ENCODE results near the gene FYB1. TPM values are rescaled to one million over a fixed set of nuclear protein-coding genes. Genes with fewer than 3 reads are reported as not detected.

The FYB1 gene
- total and polyA plus RNA-seq, 2 experiments from 2014 or later: not detected

DNA sequence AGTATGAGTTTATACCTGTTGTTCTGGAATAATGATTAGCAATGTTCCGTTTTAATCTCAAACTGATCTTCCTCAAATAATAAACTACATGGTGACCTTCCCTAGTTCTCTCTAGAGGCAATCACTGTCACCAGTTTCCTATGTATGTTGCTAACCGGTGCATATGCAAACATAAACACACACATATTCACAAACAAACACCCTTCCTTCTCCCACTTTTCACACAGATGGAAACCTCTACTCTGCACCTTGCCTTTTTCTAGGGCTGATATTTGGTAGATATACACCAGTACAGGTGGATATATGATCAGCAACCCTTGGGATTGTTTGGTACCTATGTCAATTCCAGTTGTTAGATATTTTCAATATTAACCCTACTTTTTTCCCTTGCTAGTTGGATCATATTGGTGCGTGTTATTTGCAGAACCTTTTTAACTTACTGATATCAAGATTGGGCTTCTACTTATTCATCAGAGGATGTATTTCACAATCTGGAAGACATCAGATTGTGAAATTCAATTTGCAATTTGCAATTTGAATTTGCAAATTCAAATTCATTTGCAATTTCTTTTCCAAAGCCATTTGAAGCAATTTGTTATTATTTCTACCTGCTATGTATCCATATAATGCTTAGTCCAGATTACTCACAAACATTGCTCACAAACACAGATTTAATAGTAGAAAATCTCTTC, 12.6 kb downstream of the FYB1 start:
- H3F3A ChIP-seq (replicated peaks; ENCODE audit: low read depth): no peaks in the 10 kb centered on the region
- H4K20me1 ChIP-seq (replicated peaks; ENCODE audit: insufficient read depth): no peaks in the 10 kb centered on the region
- TF ChIP-seq, protein P1, sequence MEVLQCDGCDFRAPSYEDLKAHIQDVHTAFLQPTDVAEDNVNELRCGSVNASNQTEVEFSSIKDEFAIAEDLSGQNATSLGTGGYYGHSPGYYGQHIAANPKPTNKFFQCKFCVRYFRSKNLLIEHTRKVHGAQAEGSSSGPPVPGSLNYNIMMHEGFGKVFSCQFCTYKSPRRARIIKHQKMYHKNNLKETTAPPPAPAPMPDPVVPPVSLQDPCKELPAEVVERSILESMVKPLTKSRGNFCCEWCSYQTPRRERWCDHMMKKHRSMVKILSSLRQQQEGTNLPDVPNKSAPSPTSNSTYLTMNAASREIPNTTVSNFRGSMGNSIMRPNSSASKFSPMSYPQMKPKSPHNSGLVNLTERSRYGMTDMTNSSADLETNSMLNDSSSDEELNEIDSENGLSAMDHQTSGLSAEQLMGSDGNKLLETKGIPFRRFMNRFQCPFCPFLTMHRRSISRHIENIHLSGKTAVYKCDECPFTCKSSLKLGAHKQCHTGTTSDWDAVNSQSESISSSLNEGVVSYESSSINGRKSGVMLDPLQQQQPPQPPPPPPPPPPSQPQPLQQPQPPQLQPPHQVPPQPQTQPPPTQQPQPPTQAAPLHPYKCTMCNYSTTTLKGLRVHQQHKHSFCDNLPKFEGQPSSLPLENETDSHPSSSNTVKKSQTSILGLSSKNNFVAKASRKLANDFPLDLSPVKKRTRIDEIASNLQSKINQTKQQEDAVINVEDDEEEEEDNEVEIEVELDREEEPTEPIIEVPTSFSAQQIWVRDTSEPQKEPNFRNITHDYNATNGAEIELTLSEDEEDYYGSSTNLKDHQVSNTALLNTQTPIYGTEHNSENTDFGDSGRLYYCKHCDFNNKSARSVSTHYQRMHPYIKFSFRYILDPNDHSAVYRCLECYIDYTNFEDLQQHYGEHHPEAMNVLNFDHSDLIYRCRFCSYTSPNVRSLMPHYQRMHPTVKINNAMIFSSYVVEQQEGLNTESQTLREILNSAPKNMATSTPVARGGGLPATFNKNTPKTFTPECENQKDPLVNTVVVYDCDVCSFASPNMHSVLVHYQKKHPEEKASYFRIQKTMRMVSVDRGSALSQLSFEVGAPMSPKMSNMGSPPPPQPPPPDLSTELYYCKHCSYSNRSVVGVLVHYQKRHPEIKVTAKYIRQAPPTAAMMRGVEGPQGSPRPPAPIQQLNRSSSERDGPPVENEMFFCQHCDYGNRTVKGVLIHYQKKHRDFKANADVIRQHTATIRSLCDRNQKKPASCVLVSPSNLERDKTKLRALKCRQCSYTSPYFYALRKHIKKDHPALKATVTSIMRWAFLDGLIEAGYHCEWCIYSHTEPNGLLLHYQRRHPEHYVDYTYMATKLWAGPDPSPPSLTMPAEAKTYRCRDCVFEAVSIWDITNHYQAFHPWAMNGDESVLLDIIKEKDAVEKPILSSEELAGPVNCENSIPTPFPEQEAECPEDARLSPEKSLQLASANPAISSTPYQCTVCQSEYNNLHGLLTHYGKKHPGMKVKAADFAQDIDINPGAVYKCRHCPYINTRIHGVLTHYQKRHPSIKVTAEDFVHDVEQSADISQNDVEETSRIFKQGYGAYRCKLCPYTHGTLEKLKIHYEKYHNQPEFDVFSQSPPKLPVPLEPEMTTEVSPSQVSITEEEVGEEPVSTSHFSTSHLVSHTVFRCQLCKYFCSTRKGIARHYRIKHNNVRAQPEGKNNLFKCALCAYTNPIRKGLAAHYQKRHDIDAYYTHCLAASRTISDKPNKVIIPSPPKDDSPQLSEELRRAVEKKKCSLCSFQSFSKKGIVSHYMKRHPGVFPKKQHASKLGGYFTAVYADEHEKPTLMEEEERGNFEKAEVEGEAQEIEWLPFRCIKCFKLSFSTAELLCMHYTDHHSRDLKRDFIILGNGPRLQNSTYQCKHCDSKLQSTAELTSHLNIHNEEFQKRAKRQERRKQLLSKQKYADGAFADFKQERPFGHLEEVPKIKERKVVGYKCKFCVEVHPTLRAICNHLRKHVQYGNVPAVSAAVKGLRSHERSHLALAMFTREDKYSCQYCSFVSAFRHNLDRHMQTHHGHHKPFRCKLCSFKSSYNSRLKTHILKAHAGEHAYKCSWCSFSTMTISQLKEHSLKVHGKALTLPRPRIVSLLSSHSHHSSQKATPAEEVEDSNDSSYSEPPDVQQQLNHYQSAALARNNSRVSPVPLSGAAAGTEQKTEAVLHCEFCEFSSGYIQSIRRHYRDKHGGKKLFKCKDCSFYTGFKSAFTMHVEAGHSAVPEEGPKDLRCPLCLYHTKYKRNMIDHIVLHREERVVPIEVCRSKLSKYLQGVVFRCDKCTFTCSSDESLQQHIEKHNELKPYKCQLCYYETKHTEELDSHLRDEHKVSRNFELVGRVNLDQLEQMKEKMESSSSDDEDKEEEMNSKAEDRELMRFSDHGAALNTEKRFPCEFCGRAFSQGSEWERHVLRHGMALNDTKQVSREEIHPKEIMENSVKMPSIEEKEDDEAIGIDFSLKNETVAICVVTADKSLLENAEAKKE (CRISPR knock-in tag; IDR thresholded peaks at IDR 0.05): no peak
- TF ChIP-seq ETS1 (IDR thresholded peaks at IDR 0.05): no peak
- TF ChIP-seq EZH2 (IDR thresholded peaks at IDR 0.05; ENCODE audit: low read depth, unreplicated experiment): no peak
- TF ChIP-seq ZNF114 (CRISPR knock-in tag; IDR thresholded peaks at IDR 0.05): no peak
- TF ChIP-seq NANOG (IDR thresholded peaks at IDR 0.05; ENCODE audit: borderline replicate concordance): no peak
- TF ChIP-seq, protein P2, sequence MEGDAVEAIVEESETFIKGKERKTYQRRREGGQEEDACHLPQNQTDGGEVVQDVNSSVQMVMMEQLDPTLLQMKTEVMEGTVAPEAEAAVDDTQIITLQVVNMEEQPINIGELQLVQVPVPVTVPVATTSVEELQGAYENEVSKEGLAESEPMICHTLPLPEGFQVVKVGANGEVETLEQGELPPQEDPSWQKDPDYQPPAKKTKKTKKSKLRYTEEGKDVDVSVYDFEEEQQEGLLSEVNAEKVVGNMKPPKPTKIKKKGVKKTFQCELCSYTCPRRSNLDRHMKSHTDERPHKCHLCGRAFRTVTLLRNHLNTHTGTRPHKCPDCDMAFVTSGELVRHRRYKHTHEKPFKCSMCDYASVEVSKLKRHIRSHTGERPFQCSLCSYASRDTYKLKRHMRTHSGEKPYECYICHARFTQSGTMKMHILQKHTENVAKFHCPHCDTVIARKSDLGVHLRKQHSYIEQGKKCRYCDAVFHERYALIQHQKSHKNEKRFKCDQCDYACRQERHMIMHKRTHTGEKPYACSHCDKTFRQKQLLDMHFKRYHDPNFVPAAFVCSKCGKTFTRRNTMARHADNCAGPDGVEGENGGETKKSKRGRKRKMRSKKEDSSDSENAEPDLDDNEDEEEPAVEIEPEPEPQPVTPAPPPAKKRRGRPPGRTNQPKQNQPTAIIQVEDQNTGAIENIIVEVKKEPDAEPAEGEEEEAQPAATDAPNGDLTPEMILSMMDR (conservative IDR thresholded peaks at IDR 0.05; ENCODE audit: low read depth in 2 of 2): no peak
- no peak for TF ChIP-seq EZH2phosphoT487 (IDR thresholded peaks at IDR 0.05; ENCODE audit: unreplicated experiment)
- no peak for TF ChIP-seq REST (IDR thresholded peaks at IDR 0.05; ENCODE audit: unreplicated experiment)
- TF ChIP-seq STAT1 (IDR thresholded peaks at IDR 0.05; ENCODE audit: unreplicated experiment): no peak
- no peak for TF ChIP-seq CREB1 (CRISPR knock-in tag; IDR thresholded peaks at IDR 0.05; ENCODE audit: low read depth)
- TF ChIP-seq POLR2AphosphoS5 (IDR thresholded peaks at IDR 0.05; ENCODE audit: low read depth): no peak
- no peak for TF ChIP-seq JUNB (IDR thresholded peaks at IDR 0.05; ENCODE audit: unreplicated experiment)
- TF ChIP-seq ZNF331 (CRISPR knock-in tag; IDR thresholded peaks at IDR 0.05; ENCODE audit: low read depth): no peak
- no peaks in the 10 kb centered on the region for H3K79me2 ChIP-seq (replicated peaks; ENCODE audit: insufficient read depth)
- H3K36me3 ChIP-seq (ENCODE audit: insufficient read depth): no peaks in the 10 kb centered on the region
- Mint-ChIP-seq H3K9me3 (no peaks in the 10 kb centered on the region), H3K36me3 (ENCODE audit: low read depth) (no peaks in the 10 kb centered on the region), H3K4me3 (no peak overlapping the region), H3K27ac (no peak overlapping the region), H3K27me3 (ENCODE audit: insufficient read depth, low read depth, poor library complexity) (no peaks in the 10 kb centered on the region), H3K4me1 (peaks cover 17% of the 10 kb centered on the region; the same call in 2 of the 3 replicates)
- DNase-seq (ENCODE audit: low spot score): no peak
- H3K4me3 ChIP-seq: no peak overlapping the region
- peaks cover 8% of the 10 kb centered on the region; the same call in 1 of the 2 replicates for H3K4me1 ChIP-seq (ENCODE audit: insufficient read depth)
- no peaks in the 10 kb centered on the region for H3K27me3 ChIP-seq (ENCODE audit: insufficient read depth)
- H3K27ac ChIP-seq (ENCODE audit: low read depth): no peak overlapping the region
- ATAC-seq: no peak
- no peaks in the 10 kb centered on the region; the same call in 1 of the 2 replicates for H3K9me2 ChIP-seq (ENCODE audit: insufficient read depth)
- no peak overlapping the region for H2AFZ ChIP-seq
- no peak overlapping the region for H3K4me2 ChIP-seq

Data from GM23338 (cell line).